T-helper 1 cell treated with Interleukin-12 subunit alpha and Interleukin-12 subunit beta and Interleukin-4 antibody, amounts not matched to agents 30 ng/mL and 1 ng/mL, for 36 hours (primary cell): ENCODE results near the gene RAB17. TPM values are rescaled to one million over a fixed set of nuclear protein-coding genes. Genes with fewer than 3 reads are reported as not detected.
"Not testable (repeated sequence)": the region's sequence is repeated elsewhere in the genome, so short reads cannot be mapped to it uniquely, and the experiment has no call there.

Experiments used
- intact Hi-C: fragments of 100-400 bp; cut with micrococcal nuclease; formaldehyde crosslinking; loops from one replicate; pipeline ENCODE4 v1.15.1; 2024
- total RNA-seq: library from RNA; stranded (reverse); gene quantifications from 2 replicates; pipeline ENCODE4 v1.2.3, GENCODE V29; 2022

RAB17 gene
- total RNA-seq, 1 donor from 2014 or later = not detected

DNA sequence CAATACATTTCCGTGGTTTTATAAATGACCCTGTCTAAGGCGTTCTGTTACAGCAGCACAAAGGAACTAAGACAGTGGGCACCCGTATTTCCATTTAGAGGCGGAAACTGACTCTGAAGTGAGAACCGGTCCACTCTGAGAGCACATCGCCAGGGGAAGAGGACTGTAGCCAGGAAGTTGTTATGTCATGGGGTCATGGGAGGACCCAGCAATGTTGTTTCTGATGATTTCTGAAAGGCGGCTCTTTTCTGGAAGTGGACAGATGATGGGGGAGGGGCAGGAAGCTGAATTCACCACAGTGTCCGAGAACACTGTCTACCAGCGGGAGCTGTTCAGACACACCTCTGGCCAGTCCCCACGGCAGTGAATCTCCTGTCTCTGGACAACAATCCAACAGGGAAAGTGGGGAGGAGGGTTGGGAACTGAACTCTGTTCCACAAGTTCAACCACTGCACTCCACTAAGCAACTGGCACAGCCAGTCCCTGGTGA is 34.7 kb upstream of the RAB17 start:
- intact Hi-C loops = no loop called here

DNA sequence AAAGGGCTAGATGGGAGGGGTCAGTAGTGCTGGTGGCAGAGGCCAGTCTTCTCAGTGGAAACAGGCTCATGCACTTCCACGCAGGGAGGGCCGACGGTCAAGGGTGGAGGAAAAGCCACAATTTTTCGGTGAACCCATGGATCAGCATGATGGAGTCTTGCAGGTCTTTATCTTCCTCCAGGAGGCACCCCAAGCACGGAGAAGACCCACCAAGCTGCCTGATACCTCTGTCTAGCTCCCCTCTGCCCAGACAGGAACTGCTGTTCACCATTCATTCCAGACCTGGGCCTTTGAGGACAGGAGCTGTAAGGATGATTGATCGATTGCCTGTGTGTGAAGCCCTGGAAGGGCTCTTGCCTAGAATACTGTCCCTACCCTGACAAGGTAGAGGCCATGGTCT is 34.0 kb upstream of the RAB17 start:
- intact Hi-C loops = no loop called here

DNA sequence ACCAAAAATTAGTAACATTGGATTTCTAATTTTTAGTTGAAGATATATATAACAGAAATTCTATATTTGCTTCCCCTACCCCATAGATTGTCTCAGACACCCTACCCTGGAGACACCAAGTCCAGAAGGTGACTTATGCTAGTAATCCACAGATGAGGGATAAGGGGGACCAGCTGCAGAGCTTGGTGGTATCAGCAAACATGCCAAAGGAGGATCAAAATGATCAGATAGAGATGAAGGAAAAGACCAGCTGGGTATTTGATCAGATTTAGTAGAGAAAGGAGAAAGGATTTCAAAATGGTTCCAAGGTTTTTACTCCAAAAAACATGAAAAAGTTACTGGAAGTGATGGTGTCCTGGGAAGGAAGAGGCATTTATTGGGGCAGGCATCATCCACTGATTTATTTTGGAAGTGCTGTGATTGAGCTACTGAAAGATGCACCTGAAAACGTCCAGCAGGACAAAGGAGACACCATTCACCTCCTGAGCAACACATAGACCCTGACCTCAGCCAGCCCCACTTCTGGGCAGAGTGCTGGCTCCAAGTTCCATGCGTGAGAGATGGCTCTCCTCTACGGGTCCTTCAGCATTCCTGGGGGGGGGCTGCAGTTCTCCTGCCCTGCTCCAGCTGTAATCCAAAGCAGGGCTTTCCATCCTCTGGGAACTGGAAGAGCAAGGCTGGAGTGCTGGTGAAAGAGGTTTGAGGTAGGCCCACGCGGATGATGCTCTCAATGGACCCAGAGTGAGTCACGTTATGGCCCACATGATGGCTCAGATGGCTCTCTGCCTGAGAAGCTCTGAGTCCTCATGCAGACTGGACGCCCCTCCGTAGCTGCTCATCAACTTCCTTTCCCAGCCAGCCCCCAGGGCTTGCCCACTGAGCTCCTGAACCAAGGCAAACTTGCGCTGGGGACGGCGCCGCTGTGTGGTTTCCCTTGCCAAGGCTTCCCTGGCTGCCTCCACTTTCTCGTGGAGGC is 33.2 kb upstream of the RAB17 start:
- intact Hi-C loops = no loop called here

DNA sequence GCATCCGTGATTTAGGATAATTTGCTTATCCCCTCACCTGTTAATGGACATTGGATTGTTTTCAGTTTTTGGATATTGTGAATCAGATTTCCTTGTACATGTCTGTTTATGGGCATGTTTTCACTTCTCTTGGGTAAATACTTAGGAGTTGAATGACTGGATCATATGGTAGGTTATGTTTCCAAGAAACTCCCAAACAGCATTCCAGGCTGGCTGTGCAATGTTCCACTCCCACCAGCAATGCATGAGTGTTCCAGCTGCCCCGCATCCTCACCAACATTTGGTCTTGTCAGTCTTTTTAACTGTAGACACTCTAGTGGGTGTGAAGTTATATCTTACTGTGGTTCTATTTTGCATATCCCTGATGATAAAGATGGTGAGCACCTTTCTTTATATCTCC is 27.9 kb upstream of the RAB17 start:
- intact Hi-C loops = no loop called here

DNA sequence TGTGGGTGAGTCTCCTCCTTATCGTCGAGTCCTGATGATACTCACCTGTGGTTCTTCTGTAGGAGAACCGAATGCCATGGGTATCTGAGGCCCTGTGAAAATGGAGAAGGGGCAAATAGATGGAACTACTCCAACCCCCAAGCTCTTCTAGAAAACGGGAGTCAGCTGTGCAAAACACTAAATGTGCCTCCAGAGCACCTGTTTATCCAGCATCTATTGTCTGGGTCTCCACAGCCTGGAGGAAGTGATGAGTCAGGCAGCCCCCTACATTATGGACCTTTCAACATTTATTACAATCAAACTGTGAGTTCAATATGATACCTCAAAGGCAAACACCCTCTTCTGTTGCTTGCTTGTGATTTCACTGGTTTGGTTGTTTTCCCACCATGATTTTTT is 27.1 kb upstream of the RAB17 start:
- intact Hi-C loops = no loop called here

DNA sequence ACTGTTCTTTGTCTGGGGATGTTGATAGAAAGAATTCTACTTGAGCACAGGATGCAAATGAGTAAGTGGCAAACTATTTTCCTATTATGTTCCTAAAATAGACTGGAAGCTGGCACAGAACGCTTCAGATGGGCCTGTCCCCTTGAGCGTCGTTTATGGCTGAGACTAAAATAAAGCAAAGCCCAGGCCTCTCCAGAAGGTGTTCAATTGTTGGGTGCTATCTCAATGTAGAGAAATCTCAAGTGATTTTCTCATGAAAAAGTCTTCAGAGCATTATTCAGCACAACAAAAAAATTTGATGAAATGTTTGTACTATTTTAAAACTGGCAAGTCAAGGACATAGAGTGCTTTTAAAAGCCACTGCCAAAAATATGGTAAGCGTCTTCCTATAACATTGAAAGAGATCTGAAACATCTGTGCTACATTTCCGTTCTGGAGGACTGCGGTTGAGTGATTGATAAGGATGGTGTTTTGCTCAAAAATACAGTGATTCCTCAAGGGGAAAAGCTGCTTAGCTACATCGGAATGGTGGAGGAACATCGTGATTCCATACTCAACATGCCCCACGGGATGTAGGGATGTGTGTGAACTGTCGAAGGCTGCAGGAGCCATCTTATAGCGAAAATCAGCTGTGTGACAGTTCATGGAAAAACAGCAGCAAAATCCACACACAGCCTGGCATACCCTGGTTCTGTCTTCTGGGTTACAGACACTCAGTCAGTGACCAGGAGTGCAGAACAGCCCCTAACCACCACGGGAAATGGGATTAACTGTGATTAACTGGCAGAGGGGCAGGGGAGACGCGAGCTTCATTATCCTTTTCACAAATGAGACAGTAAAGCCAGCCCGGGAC is 26.4 kb upstream of the RAB17 start:
- intact Hi-C loops = no loop called here

DNA sequence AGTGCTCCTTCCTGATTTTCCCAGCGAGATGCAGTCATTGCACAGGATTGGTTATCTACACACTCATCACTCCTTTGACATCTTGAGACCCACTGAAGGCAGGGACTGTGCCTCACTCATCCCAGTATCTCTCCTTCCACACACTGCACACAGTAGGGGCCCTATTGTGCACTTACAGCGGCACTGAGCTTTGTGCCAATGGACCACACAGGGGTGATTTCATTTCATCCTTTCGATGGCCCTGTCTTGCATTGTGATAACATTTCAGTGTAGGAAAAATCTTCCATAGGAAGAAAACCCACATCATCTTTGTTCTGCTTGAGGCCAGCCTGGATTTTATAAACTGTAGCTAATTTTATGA is 25.8 kb upstream of the RAB17 start:
- intact Hi-C loops = no loop called here

DNA sequence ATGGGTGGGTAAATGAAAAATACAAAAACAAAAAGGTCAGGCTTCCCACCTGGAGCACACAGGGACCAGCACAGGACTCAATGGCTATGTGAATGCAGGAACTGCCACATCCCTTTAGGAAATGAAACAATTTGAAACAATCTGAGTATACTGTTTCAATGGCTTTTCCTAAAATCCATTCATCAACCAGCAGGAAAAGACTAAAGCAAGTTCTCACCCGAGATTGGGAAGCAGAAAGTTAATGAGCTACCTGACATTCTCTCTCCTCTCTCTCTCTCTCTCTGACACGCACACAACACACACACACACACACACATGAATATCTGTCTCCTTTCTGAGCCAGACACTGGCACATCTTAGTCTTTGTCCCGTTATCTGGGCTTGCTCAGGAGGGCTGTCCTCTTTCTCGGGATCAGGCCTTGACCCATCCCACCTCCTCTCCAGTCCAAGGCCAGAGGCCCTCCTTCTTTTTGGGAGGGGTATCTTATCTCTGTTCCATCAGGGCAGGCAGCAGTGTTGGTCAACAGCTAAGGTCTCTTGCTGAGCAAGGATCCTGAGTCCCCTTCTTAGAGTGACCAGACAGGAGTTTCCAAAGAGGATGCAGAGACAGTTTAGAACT is 25.2 kb upstream of the RAB17 start:
- intact Hi-C loops = no loop called here

DNA sequence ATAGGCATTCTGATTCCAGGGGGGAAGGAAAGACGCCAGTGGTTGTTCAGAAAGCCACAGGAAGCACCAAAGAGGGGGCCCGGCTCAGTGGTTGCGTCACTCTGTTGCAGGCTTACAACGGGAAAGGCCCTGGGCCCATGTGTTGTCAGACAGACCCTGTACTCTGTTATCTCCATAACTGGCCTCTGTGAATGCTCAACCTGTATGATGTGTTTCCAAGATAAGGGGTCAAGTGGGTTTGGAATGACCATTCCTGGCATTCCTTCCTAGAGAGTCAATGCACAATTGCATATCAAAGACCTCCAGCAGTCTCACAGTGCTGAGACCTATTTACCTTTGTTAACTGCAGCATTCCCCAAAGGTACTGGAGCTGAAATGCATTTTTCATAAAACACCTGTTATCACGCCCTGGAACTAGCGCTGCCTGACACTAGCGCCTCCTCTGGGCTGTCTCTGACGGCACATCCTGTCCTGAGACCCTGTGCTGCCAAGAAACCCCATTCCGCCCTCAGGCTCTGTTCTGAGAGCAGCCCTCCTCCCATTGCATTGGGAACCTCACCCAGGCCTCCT is 23.7 kb upstream of the RAB17 start:
- intact Hi-C loops = no loop called here

DNA sequence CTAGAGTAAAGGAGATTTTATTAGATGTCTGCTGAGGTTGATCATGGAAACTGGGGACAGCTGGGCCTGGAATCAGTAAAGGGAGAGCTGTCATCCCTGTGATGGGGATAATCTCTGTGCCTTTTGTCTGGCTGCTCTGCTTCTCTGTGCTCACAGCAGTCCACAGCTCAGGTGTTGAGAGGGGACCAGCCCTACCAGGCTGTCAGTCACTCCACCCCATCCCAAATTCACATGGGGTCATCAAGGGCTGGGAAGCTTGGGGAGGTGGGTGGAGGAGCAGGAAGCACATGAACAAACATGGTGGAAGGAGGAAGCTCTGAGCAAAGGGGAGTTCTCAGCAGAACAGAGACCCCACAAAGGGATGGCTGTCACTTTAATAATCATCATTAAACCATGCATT is 23.1 kb upstream of the RAB17 start:
- intact Hi-C loops = no loop called here

DNA sequence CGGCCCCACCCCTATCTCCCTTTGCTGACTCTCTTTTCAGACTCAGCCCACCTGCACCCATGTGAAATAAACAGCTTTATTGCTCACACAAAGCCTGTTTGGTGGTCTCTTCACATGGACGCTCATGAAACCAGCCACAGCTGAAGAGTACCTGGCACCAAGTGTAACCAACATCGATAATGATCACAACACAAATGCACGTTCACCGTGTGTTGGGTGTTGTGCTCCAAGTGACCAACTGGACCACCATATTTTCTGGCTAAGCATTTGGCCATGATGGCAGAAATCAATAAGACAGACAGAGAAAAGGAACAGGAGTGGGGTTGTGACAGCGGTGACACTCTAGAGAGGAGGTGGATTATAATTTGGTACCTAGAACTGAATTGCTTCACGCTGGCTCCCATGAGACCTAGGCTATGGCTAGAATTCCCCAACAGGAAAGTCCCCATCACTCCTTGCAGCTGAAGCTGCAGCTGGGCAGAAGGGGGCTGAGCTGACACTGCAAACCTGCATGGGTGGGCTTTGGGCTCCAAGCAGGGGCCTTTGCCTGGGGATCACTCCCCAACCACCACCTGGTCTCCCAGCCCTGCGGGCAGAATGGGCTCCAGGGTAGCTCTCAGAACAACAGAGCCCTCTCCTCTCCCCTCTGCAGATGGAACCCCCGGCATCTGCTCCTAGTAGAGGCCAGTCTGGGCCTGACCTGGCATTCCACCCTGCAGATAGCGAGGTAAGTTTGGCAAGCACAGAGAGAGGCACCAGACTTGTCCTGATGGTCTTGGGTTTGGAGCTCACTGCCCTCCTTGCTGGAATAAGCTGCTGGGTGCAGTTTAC is 22.2 kb upstream of the RAB17 start:
- intact Hi-C loops = no loop called here

DNA sequence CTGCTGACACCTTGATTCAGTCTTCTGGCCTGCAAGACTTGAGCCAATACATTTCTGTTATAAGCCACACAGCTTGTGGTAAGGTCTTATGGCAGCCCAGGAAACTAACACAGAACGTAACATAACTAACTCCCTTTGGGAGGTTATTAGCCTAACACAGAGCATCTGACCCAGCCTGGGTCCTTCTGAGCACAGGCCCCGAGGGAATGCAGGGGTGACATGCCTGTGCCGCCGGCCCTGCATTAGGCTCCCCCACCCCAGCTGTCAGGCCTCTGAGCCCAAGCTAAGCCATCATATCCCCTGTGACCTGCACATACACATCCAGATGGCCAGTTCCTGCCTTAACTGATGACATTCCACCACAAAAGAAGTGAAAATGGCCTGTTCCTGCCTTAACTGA is 16.0 kb upstream of the RAB17 start:
- intact Hi-C loops = not testable (repeated sequence)

DNA sequence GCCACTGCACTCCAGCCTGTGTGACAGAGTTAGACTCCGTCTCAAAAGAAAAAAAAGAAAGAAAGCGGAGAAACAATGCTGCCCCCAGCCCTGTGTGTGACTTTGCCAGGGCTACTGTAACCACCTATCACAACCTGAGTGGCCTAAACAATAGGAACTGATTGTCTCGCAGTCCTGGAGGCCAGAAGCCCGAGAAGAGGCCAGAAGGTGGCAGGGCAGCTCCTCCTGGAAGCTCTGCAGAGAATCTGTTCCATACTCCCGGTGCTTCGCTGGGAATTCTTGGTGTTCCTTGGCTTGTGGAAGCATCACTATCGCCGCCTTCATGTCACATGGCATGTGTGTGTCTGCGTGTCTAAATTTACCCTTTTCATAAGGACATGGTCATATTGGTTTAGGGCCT is 14.4 kb upstream of the RAB17 start:
- intact Hi-C loops = no loop called here

DNA sequence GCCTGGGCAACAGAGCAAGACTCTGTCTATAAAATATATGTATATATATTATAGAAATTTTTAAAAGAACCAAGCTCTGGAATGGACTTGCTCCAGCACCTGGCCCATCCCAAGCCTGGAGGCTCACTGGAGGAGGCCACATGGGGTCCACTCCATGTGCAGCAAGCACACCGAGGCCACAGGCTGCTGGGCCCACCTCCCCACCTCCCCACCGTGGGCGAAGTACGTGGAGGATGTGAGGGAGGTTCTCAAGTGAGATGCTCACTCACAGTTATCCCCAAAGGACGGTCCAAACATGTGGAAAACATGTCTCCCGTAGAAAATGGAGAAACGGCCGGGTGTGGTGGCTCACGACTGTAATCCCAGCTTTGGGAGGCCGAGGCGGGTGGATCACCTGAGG is 13.9 kb upstream of the RAB17 start:
- intact Hi-C loops = no loop called here

DNA sequence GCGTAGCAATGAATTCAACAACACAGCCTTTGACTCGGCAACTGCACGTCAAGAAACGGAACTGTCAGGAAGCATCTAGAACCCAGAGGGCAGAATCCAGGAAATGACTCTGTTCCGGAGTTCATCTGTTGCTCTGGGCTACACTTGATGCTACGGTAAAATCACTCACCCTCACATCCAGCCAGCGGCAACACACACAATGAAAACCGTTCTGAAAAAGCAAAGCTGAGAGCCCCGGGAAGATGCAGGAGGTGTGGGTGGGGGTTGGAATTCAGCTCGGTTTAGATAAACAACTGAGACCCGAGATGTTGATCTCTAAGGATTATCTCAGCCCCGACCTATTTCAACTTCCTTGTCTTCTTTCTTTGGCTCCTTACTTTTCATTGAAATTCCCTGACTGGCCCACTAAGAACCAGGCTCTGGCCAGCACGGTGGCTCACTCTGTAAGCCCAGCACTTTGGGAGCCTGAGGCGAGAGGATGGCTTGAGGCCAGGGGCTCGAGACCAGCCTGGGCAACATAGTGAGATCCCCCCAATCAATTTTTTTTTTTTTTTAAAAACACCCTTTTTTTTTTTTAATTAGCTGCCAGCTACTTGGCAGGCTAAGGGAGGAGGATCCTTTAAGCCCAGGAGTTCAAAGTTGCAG is 13.3 kb upstream of the RAB17 start:
- intact Hi-C loops = loop anchor here (1.0 kb wide), 1 partner anchor 170 kb away; no protein-coding TSS in a partner anchor

DNA sequence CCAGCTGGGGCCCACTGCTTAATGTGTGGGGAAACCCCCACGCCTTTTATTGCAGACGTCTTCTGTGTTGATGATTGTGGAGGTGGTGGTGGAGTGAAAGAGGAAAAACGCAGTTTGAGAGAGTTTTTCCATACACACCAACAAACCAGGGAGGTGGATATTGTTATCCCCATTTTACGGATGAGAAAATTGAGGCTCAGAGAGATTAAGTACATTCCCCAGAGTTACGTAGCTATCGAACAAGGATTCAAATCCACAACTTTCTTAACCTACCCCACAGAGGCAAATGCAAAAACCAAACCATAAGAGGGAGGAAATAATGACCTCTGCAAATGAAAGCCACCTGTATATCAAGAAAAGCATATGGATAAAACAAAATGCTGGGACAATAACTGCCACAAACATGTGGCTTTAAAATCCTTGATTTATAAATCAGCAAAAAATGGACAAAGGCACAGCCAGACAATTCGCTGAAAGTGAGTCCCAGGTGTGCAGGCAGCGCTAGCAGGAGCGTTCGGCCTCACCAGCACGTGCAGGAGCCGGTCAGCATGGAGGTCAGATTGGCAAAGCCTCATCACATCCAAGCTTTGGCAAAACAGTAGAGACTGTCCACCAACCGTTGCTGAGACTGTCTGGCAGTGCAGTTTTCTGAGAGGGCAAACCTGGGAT is 12.6 kb upstream of the RAB17 start:
- intact Hi-C loops = loop anchor here (1.0 kb wide), 1 partner anchor 171 kb away; no protein-coding TSS in a partner anchor

DNA sequence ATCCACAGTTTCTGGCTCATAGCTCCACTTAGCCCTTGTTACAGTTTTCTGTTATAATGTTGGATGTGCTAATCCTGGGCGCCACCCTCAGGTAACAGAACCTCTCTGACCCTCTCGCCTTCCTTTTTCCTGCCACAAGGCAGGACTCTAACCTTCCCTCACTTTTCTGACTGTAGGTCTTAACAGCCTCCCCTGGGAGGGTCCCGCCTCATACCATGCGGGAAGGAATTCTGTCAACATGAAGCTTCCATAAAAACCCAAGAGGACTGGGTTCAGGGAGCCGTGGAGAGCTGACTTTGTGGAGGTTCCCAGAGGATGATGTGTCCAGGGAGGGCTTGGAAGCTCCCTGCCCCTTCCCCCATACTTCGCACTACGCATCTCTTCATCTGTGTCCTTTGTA is 11.9 kb upstream of the RAB17 start:
- intact Hi-C loops = no loop called here

DNA sequence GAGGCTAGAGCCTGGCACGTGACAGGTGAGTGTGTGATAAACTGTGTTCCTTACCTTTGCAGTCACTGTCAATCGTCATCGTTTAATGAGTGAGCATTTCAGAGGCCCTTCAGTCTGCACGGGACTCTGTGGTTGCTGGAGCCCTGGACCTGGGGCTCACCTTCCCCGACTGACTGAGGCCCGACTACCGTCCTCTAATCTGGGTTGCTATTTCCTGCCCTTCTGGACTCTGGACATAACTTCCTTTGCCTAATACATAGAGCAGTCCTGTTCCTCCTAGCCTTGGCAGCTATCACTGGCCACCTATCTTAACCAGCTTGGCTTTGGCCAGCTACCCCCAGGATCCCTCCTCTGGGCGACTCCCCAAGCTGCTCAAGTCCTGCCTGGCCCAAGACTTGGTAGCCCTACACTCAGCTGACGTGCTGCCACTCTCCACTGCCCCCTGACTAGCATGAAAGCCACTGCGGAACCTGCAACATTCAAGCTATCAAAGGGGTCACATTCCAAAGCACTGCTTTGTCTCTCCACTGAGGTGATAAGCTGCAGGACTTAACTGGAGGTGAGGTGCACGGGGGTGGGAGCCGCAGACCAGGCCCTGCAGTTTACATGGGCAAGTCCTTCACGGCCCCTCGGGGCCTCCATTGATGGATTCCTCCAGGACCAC is 11.1 kb upstream of the RAB17 start:
- intact Hi-C loops = no loop called here
